ENCODE results near the gene C1QTNF2.

DNA sequence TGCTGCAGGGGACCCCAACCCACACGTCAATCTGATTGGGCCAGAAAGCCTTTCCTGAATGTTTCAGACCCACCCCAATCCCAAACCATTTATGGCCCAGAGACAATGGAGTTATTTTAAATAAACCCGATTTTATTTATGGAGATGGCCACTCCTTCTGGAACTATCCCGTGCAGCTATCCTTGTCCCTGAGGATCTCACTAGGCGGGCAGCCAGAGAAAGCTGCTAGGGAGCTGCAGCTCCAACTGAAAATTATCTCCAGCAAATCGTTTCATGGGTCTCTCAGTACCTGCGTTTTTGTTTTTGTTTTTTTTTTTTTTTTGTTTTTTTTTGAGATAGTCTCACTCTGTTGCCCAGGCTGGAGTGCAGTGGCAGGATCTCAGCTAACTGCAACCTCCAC, 23.0 kb downstream of the C1QTNF2 start:
- TF ChIP-seq, protein P1, sequence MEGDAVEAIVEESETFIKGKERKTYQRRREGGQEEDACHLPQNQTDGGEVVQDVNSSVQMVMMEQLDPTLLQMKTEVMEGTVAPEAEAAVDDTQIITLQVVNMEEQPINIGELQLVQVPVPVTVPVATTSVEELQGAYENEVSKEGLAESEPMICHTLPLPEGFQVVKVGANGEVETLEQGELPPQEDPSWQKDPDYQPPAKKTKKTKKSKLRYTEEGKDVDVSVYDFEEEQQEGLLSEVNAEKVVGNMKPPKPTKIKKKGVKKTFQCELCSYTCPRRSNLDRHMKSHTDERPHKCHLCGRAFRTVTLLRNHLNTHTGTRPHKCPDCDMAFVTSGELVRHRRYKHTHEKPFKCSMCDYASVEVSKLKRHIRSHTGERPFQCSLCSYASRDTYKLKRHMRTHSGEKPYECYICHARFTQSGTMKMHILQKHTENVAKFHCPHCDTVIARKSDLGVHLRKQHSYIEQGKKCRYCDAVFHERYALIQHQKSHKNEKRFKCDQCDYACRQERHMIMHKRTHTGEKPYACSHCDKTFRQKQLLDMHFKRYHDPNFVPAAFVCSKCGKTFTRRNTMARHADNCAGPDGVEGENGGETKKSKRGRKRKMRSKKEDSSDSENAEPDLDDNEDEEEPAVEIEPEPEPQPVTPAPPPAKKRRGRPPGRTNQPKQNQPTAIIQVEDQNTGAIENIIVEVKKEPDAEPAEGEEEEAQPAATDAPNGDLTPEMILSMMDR (IDR thresholded peaks at IDR 0.05): no peak
- TF ChIP-seq POLR2AphosphoS5 (IDR thresholded peaks at IDR 0.05): no peak

Data from upper lobe of left lung (tissue), 4 donors.